WTC11 (cell line): ENCODE data around the gene MVD.

ENCODE experiments used
- CDX4 ChIP-seq: fragments of 250-450 bp; sonication (Bioruptor Pico); IDR thresholded peaks from 2 replicates; pipeline ENCODE4 v1.9.0; 2021; ENCODE audit warnings: moderate library complexity, mild to moderate bottlenecking, inconsistent platforms, borderline replicate concordance
- CREB1 ChIP-seq: sonication (generic); formaldehyde crosslinking; IDR thresholded peaks from 2 replicates; pipeline ENCODE4 v1.8.0; 2023; ENCODE audit warnings: mild to moderate bottlenecking, missing genetic modification reagents
- CTCF ChIP-seq: fragments of 200-600 bp; IDR thresholded peaks from 2 replicates; pipeline ENCODE4 v1.8.0; 2022; ENCODE audit warnings: antibody characterized with exemption
- E2F1 ChIP-seq: sonication (generic); formaldehyde crosslinking; IDR thresholded peaks from 2 replicates; pipeline ENCODE4 v1.8.0; 2022; ENCODE audit warnings: mild to moderate bottlenecking, missing genetic modification reagents
- ESRRA ChIP-seq: sonication (generic); formaldehyde crosslinking; IDR thresholded peaks from 2 replicates; pipeline ENCODE4 v1.8.1; 2022; ENCODE audit warnings: mild to moderate bottlenecking, missing genetic modification reagents, borderline replicate concordance
- ETV6 ChIP-seq: sonication (generic); formaldehyde crosslinking; IDR thresholded peaks from 2 replicates; pipeline ENCODE4 v1.8.1; 2022; ENCODE audit warnings: mild to moderate bottlenecking, missing genetic modification reagents
- FOXP4 ChIP-seq: sonication (generic); formaldehyde crosslinking; IDR thresholded peaks from 2 replicates; pipeline ENCODE4 v1.8.0; 2022; ENCODE audit warnings: mild to moderate bottlenecking, missing genetic modification reagents
- IRF1 ChIP-seq: sonication (generic); formaldehyde crosslinking; IDR thresholded peaks from 2 replicates; pipeline ENCODE4 v1.8.0; 2023; ENCODE audit warnings: missing genetic modification reagents
- IRF2 ChIP-seq: sonication (generic); formaldehyde crosslinking; IDR thresholded peaks from 2 replicates; pipeline ENCODE4 v1.8.0; 2022; ENCODE audit warnings: low read depth, missing genetic modification reagents, borderline replicate concordance
- MAX ChIP-seq: sonication (generic); formaldehyde crosslinking; IDR thresholded peaks from 2 replicates; pipeline ENCODE4 v1.8.0; 2022; ENCODE audit warnings: mild to moderate bottlenecking, missing genetic modification reagents
- MYBL2 ChIP-seq: sonication (generic); formaldehyde crosslinking; IDR thresholded peaks from 2 replicates; pipeline ENCODE4 v1.8.1; 2023; ENCODE audit warnings: mild to moderate bottlenecking, moderate library complexity, missing genetic modification reagents
- NR2C2 ChIP-seq: sonication (generic); formaldehyde crosslinking; IDR thresholded peaks from 2 replicates; pipeline ENCODE4 v1.8.0; 2022; ENCODE audit warnings: mild to moderate bottlenecking, missing genetic modification reagents

- TF ChIP-seq CTCF (no peak), CDX4 (CRISPR knock-in tag) (no peak), FOXP4 (no peak), NR2C2 (CRISPR knock-in tag) (no peak), ESRRA (CRISPR knock-in tag) (no peak), CREB1 (CRISPR knock-in tag) (no peak), ETV6 (no peak), MAX (CRISPR knock-in tag) (no peak), E2F1 (CRISPR knock-in tag) (no peak), MYBL2 (CRISPR knock-in tag) (no peak), IRF1 (CRISPR knock-in tag) (no peak), IRF2 (no peak)
These were observed 10.2 kb downstream of the MVD start for GRCh38 chr16:88652762-88653063.
